Liver (tissue), 9 donors: ENCODE data around the gene NUDT16L1. TPM values are rescaled to one million over a fixed set of nuclear protein-coding genes. Genes with fewer than 3 reads are reported as not detected.

Source experiments
- DNase-seq: peaks from one replicate; pipeline ENCODE4 v3.0.0-alpha.2; 2017; ENCODE audit warnings: low spot score
- H3K27ac ChIP-seq, 2 donors: one replicate each; pipeline ENCODE4 v1.7.0; 2013; ENCODE audit warnings: inconsistent platforms in 2 of 2, low read length in 2 of 2, control low read depth in 1 of 2, low read depth in 1 of 2, mild to moderate bottlenecking in 1 of 2
- H3K27me3 ChIP-seq, 4 donors: one replicate each; pipeline versions ENCODE4 v1.6.1 to v1.7.0; 2013; ENCODE audit warnings: low read length in 3 of 4, inconsistent platforms in 1 of 4, mild to moderate bottlenecking in 1 of 4, moderate library complexity in 1 of 4; ENCODE audit not compliant: control insufficient read depth in 4 of 4, insufficient read depth in 4 of 4
- H3K36me3 ChIP-seq, 4 donors: one replicate each; pipeline versions ENCODE4 v1.6.1 to v1.7.0; 2013; ENCODE audit warnings: low read length in 3 of 4, mild to moderate bottlenecking in 3 of 4, low read depth in 1 of 4, moderate library complexity in 1 of 4; ENCODE audit not compliant: control insufficient read depth in 4 of 4, insufficient read depth in 3 of 4
- H3K4me1 ChIP-seq, 4 donors: one replicate each; pipeline versions ENCODE4 v1.6.1 to v1.7.0; 2013; ENCODE audit warnings: low read length in 3 of 4, mild to moderate bottlenecking in 3 of 4, moderate library complexity in 1 of 4; ENCODE audit not compliant: control insufficient read depth in 4 of 4, insufficient read depth in 4 of 4
- H3K4me3 ChIP-seq, 3 donors: one replicate each; pipeline versions ENCODE4 v1.6.1 to v1.7.0; 2013; ENCODE audit warnings: low read length in 3 of 3, control low read depth in 1 of 3, low read depth in 1 of 3, mild to moderate bottlenecking in 1 of 3
- H3K9ac ChIP-seq, 2 donors: one replicate each; pipeline ENCODE4 v1.7.0; 2013; ENCODE audit warnings: low read length in 2 of 2, mild to moderate bottlenecking in 2 of 2, moderate library complexity in 2 of 2, control low read depth in 1 of 2, low read depth in 1 of 2
- H3K9me3 ChIP-seq, 4 donors: one replicate each; pipeline versions ENCODE4 v1.6.1 to v1.7.0; 2013; ENCODE audit warnings: low read length in 3 of 4; ENCODE audit not compliant: control insufficient read depth in 4 of 4
- ATF3 ChIP-seq: IDR thresholded peaks from 2 replicates; pipeline ENCODE4 v1.6.1; 2016; ENCODE audit warnings: antibody characterized with exemption
- EGR1 ChIP-seq, 2 donors: IDR thresholded peaks; 2 replicates each; pipeline ENCODE4 v1.6.1; 2016 to 2018; ENCODE audit warnings: antibody characterized with exemption in 2 of 2, low read depth in 2 of 2
- FOXA1 ChIP-seq: IDR thresholded peaks from 2 replicates; pipeline ENCODE4 v1.6.1; 2016; ENCODE audit warnings: antibody characterized with exemption
- FOXA2 ChIP-seq: IDR thresholded peaks from 2 replicates; pipeline ENCODE4 v1.6.1; 2016; ENCODE audit warnings: antibody characterized with exemption
- GABPA ChIP-seq, 2 donors: IDR thresholded peaks in 1 of 2; conservative IDR thresholded peaks in 1 of 2; 2 replicates each; pipeline ENCODE4 v1.6.1; 2016; ENCODE audit warnings: antibody characterized with exemption in 2 of 2, mild to moderate bottlenecking in 1 of 2, moderate library complexity in 1 of 2
- HNF4A ChIP-seq, 2 donors: conservative IDR thresholded peaks; 2 replicates each; pipeline ENCODE4 v1.6.1; 2016; ENCODE audit warnings: antibody characterized with exemption in 2 of 2, mild to moderate bottlenecking in 2 of 2
- HNF4G ChIP-seq: IDR thresholded peaks from 2 replicates; pipeline ENCODE4 v1.6.1; 2016; ENCODE audit warnings: antibody characterized with exemption
- JUND ChIP-seq, 2 donors: IDR thresholded peaks; 2 replicates each; pipeline ENCODE4 v1.6.1; 2016; ENCODE audit warnings: antibody characterized with exemption in 2 of 2
- NR2F2 ChIP-seq: IDR thresholded peaks from 2 replicates; pipeline ENCODE4 v1.6.1; 2016; ENCODE audit warnings: antibody characterized with exemption
- RAD21 ChIP-seq, 2 donors: IDR thresholded peaks; 2 replicates each; pipeline ENCODE4 v1.6.1; 2016; ENCODE audit warnings: antibody characterized with exemption in 2 of 2, mild to moderate bottlenecking in 2 of 2
- RXRA ChIP-seq, 2 donors: IDR thresholded peaks; 2 replicates each; pipeline ENCODE4 v1.6.1; 2017 to 2018; ENCODE audit warnings: antibody characterized with exemption in 2 of 2, mild to moderate bottlenecking in 1 of 2
- YY1 ChIP-seq: IDR thresholded peaks from 2 replicates; pipeline ENCODE4 v1.6.1; 2016; ENCODE audit warnings: antibody characterized with exemption, mild to moderate bottlenecking
- WGBS: extraction: QIAGEN DNeasy Blood & Tissue Kit; methylation state at CpG from one replicate; pipeline ENCODE4 v1.1.7; 2013; 5-methylcytosine and 5-hydroxymethylcytosine counted together
- polyA plus RNA-seq, 2 donors: library from polyadenylated mRNA; stranded (reverse) in 1 of 2; unstranded in 1 of 2; fragments of 200-250 nt in 1 of 2; fragments of >200 nt in 1 of 2; fragmentation: Nextera tagmentation in 1 of 2; extraction: Ambion mirVana in 1 of 2; gene quantifications; one replicate each; pipeline versions ENCODE4 v1.2.1 to v1.2.3, GENCODE V29; 2013 to 2015
- total RNA-seq, 2 donors: library from RNA; depleted of rRNA; stranded (reverse); fragments of >200 nt; gene quantifications; one replicate each; pipeline ENCODE4 v1.2.3, GENCODE V29; 2014
- TF ChIP-seq, protein P1 (sequence below): IDR thresholded peaks from 2 replicates; pipeline ENCODE4 v1.6.1; 2016; ENCODE audit warnings: antibody characterized with exemption, mild to moderate bottlenecking
- TF ChIP-seq, protein P2 (sequence below): fragments of 150-350 bp; IDR thresholded peaks from 2 replicates; pipeline ENCODE4 v1.5.1; 2017; ENCODE audit warnings: improper control_type of control experiment, low read depth, low read length; ENCODE audit not compliant: missing input control
- donor health status: healthy.
- donor health status: healthy.
- donor health status: healthy.
- donor health status: healthy.
- donor health status: healthy.

The NUDT16L1 gene
- total and polyA plus RNA-seq, 4 donors: 22.4 to 43.4 (median 36.3) TPM

DNA sequence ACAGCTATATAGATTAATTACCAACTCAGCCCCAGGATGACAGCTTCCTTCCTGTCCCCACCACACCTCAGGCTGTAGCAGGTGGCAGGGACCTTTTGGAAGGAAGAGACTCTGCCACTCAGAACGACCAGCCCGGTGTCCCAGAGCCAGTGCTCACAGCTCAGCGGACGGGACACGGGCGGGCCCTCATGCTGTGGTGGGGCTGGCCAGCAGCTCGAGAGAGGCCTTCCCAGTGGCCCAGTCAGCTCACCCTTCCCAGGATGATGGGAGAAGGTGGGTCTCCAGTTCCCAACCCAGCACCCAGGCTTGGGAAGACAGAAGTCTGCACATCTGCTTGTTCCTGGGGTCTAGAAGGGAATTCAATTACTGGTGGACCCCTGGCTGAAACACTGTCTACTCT, 10.5 kb downstream of the NUDT16L1 start:
- Histone ChIP-seq H3K27ac (no peak overlapping the region), H3K36me3 (peaks cover 7 to 38% (median 20%) of the 10 kb centered on the region in 4 donors), H3K9ac (no peak overlapping the region), H3K9me3 (no peaks in the 10 kb centered on the region), H3K4me3 (no peak overlapping the region), H3K4me1 (peaks cover 0 to 21% (median 11%) of the 10 kb centered on the region in 4 donors), H3K27me3 (no peaks in the 10 kb centered on the region)
- DNase-seq: no peak
- WGBS: 88% methylated on average over 7 of the region's 7 CpGs
- TF ChIP-seq, protein P1, sequence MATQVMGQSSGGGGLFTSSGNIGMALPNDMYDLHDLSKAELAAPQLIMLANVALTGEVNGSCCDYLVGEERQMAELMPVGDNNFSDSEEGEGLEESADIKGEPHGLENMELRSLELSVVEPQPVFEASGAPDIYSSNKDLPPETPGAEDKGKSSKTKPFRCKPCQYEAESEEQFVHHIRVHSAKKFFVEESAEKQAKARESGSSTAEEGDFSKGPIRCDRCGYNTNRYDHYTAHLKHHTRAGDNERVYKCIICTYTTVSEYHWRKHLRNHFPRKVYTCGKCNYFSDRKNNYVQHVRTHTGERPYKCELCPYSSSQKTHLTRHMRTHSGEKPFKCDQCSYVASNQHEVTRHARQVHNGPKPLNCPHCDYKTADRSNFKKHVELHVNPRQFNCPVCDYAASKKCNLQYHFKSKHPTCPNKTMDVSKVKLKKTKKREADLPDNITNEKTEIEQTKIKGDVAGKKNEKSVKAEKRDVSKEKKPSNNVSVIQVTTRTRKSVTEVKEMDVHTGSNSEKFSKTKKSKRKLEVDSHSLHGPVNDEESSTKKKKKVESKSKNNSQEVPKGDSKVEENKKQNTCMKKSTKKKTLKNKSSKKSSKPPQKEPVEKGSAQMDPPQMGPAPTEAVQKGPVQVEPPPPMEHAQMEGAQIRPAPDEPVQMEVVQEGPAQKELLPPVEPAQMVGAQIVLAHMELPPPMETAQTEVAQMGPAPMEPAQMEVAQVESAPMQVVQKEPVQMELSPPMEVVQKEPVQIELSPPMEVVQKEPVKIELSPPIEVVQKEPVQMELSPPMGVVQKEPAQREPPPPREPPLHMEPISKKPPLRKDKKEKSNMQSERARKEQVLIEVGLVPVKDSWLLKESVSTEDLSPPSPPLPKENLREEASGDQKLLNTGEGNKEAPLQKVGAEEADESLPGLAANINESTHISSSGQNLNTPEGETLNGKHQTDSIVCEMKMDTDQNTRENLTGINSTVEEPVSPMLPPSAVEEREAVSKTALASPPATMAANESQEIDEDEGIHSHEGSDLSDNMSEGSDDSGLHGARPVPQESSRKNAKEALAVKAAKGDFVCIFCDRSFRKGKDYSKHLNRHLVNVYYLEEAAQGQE: no peak
- TF ChIP-seq FOXA2: no peak

DNA sequence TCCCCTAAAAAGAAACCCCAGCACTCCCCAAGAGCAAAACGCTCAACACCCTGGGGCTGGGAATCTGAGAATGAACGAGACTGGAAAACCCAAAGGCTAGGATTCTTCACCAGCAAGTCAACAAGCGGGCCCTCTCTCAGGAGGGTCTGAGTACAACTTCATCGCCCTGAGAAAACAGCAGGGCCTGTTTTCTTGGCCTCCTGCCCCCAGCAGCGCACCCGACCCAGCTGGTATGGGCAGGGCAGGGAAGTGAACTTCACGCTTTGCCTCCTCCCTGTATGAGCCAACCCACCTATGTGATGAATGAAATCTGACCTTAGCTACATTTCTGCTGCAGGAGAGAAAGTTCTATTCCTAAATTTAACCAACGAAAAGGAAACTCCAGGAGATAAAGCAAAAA, 11.1 kb downstream of the NUDT16L1 start:
- H3K9me3 ChIP-seq: no peaks in the 10 kb centered on the region
- no peak overlapping the region for H3K27ac ChIP-seq
- peaks cover 7 to 34% (median 17%) of the 10 kb centered on the region in 4 donors for H3K36me3 ChIP-seq
- WGBS: 91% methylated on average over 8 of the region's 8 CpGs
- TF ChIP-seq RAD21 (IDR thresholded peaks at IDR 0.05) (no peak), FOXA1 (no peak)
- TF ChIP-seq, protein P1: no peak
- peaks cover 0 to 21% (median 11%) of the 10 kb centered on the region in 4 donors for H3K4me1 ChIP-seq
- no peaks in the 10 kb centered on the region for H3K27me3 ChIP-seq
- no peak for DNase-seq
- H3K9ac ChIP-seq: no peak overlapping the region
- H3K4me3 ChIP-seq: no peak overlapping the region

DNA sequence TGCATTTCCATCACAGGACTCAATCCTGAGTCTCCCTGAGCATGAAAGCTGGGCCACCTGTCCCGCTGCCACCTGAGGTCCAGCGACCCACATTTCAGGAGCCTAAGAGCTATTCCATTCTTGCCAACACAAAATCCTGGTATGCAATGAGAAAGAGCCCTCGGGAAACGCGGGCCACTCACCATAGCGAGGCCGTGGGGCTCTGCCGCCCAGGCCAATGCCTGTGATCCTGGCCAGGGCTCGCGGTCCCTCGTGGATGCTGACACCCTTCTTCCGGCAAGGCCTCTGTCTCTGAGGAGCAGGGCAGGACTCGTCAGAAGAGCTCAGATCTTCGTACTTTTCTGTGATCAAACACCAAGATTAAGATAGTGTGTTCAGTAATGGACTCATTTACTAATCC, 11.6 kb downstream of the NUDT16L1 start:
- H3K36me3 ChIP-seq: peaks cover 7 to 33% (median 20%) of the 10 kb centered on the region in 4 donors
- no peak overlapping the region for H3K4me3 ChIP-seq
- H3K27ac ChIP-seq: no peak overlapping the region
- H3K9me3 ChIP-seq: no peaks in the 10 kb centered on the region
- no peaks in the 10 kb centered on the region for H3K27me3 ChIP-seq
- no peak for DNase-seq
- H3K9ac ChIP-seq: no peak overlapping the region
- 95% methylated on average over 14 of the region's 14 CpGs for WGBS
- H3K4me1 ChIP-seq: peaks cover 0 to 21% (median 11%) of the 10 kb centered on the region in 4 donors
- TF ChIP-seq YY1 (no peak), FOXA2 (no peak), NR2F2 (no peak), HNF4A (conservative IDR thresholded peaks at IDR 0.05) (no peak), JUND (IDR thresholded peaks at IDR 0.05) (no peak), FOXA1 (no peak), RXRA (IDR thresholded peaks at IDR 0.05) (no peak), RAD21 (IDR thresholded peaks at IDR 0.05) (no peak), HNF4G (no peak), EGR1 (IDR thresholded peaks at IDR 0.05; ENCODE audit: low read depth in 2 of 2) (no peak), ATF3 (no peak), GABPA (IDR thresholded peaks at IDR 0.05 in 1 of 2, conservative IDR thresholded peaks at IDR 0.05 in 1 of 2) (no peak)
- TF ChIP-seq, protein P2, sequence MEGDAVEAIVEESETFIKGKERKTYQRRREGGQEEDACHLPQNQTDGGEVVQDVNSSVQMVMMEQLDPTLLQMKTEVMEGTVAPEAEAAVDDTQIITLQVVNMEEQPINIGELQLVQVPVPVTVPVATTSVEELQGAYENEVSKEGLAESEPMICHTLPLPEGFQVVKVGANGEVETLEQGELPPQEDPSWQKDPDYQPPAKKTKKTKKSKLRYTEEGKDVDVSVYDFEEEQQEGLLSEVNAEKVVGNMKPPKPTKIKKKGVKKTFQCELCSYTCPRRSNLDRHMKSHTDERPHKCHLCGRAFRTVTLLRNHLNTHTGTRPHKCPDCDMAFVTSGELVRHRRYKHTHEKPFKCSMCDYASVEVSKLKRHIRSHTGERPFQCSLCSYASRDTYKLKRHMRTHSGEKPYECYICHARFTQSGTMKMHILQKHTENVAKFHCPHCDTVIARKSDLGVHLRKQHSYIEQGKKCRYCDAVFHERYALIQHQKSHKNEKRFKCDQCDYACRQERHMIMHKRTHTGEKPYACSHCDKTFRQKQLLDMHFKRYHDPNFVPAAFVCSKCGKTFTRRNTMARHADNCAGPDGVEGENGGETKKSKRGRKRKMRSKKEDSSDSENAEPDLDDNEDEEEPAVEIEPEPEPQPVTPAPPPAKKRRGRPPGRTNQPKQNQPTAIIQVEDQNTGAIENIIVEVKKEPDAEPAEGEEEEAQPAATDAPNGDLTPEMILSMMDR: no peak
- TF ChIP-seq, protein P1: no peak
